ENCODE measurements around the gene ZBTB7B.

Gene ZBTB7B

GRCh38 chr1:155057788-155058211 lies 55.2 kb downstream of the ZBTB7B start:
- H3K4me1 ChIP-seq (ENCODE audit: low read length) = peaks cover 12% of the 10 kb centered on the region
- H4K20me1 ChIP-seq (ENCODE audit: insufficient read depth, low read length) = no peaks in the 10 kb centered on the region
- H3K27ac ChIP-seq (ENCODE audit: low read length) = no peak overlapping the region
- H2AFZ ChIP-seq (ENCODE audit: low read depth, low read length) = no peak overlapping the region
- H3K4me3 ChIP-seq (ENCODE audit: low read length) = no peak overlapping the region
- H3K27me3 ChIP-seq (ENCODE audit: low read depth, low read length) = no peaks in the 10 kb centered on the region
- H3K36me3 ChIP-seq (replicated peaks; ENCODE audit: low read depth, low read length) = peaks cover 6% of the 10 kb centered on the region
- no peaks in the 10 kb centered on the region for H3K9me3 ChIP-seq (ENCODE audit: insufficient read depth, low read length)
- no peak overlapping the region for H3K9ac ChIP-seq (ENCODE audit: low read length)
- H3K79me2 ChIP-seq (ENCODE audit: low read length) = no peaks in the 10 kb centered on the region
- no peak for TF ChIP-seq EZH2phosphoT487 (IDR thresholded peaks at IDR 0.05; ENCODE audit: low read depth)
- TF ChIP-seq, protein P1, sequence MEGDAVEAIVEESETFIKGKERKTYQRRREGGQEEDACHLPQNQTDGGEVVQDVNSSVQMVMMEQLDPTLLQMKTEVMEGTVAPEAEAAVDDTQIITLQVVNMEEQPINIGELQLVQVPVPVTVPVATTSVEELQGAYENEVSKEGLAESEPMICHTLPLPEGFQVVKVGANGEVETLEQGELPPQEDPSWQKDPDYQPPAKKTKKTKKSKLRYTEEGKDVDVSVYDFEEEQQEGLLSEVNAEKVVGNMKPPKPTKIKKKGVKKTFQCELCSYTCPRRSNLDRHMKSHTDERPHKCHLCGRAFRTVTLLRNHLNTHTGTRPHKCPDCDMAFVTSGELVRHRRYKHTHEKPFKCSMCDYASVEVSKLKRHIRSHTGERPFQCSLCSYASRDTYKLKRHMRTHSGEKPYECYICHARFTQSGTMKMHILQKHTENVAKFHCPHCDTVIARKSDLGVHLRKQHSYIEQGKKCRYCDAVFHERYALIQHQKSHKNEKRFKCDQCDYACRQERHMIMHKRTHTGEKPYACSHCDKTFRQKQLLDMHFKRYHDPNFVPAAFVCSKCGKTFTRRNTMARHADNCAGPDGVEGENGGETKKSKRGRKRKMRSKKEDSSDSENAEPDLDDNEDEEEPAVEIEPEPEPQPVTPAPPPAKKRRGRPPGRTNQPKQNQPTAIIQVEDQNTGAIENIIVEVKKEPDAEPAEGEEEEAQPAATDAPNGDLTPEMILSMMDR (IDR thresholded peaks at IDR 0.05; ENCODE audit: low read depth, low read length) = no peak
- no peak overlapping the region for H3K4me2 ChIP-seq (ENCODE audit: low read length)

GRCh38 chr1:155060736-155061135 lies 58.1 kb downstream of the ZBTB7B start:
- no peak overlapping the region for H3K4me2 ChIP-seq (ENCODE audit: low read length)
- no peak overlapping the region for H3K27ac ChIP-seq (ENCODE audit: low read length)
- H3K9me3 ChIP-seq (ENCODE audit: insufficient read depth, low read length) = no peaks in the 10 kb centered on the region
- H3K9ac ChIP-seq (ENCODE audit: low read length) = no peak overlapping the region
- peaks cover 26% of the 10 kb centered on the region for H3K4me1 ChIP-seq (ENCODE audit: low read length)
- TF ChIP-seq EZH2phosphoT487 (IDR thresholded peaks at IDR 0.05; ENCODE audit: low read depth) = no peak
- TF ChIP-seq, protein P1 (IDR thresholded peaks at IDR 0.05; ENCODE audit: low read depth, low read length) = no peak
- H2AFZ ChIP-seq (ENCODE audit: low read depth, low read length) = no peak overlapping the region
- H3K36me3 ChIP-seq (replicated peaks; ENCODE audit: low read depth, low read length) = peaks cover 3% of the 10 kb centered on the region
- no peaks in the 10 kb centered on the region for H3K27me3 ChIP-seq (ENCODE audit: low read depth, low read length)
- H3K79me2 ChIP-seq (ENCODE audit: low read length) = peaks cover 13% of the 10 kb centered on the region
- H3K4me3 ChIP-seq (ENCODE audit: low read length) = no peak overlapping the region
- peaks cover 10% of the 10 kb centered on the region; the same call in 1 of the 2 replicates for H4K20me1 ChIP-seq (ENCODE audit: insufficient read depth, low read length)

GRCh38 chr1:155061381-155062150 lies 59.0 kb downstream of the ZBTB7B start:
- TF ChIP-seq, protein P1 (IDR thresholded peaks at IDR 0.05; ENCODE audit: low read depth, low read length) = peak; percentile 97
- TF ChIP-seq EZH2phosphoT487 (IDR thresholded peaks at IDR 0.05; ENCODE audit: low read depth) = no peak
- H3K9ac ChIP-seq (ENCODE audit: low read length) = peak overlapping the region; percentile 45; the same call in 1 of the 2 replicates
- H3K4me1 ChIP-seq (ENCODE audit: low read length) = peaks cover 26% of the 10 kb centered on the region
- H3K36me3 ChIP-seq (replicated peaks; ENCODE audit: low read depth, low read length) = peaks cover 7% of the 10 kb centered on the region
- H3K4me3 ChIP-seq (ENCODE audit: low read length) = peak overlapping the region; percentile 83
- H3K4me2 ChIP-seq (ENCODE audit: low read length) = peak overlapping the region; percentile 91
- peak overlapping the region; percentile 36; the same call in 1 of the 2 replicates for H2AFZ ChIP-seq (ENCODE audit: low read depth, low read length)
- H3K79me2 ChIP-seq (ENCODE audit: low read length) = peaks cover 13% of the 10 kb centered on the region
- peaks cover 10% of the 10 kb centered on the region; the same call in 1 of the 2 replicates for H4K20me1 ChIP-seq (ENCODE audit: insufficient read depth, low read length)
- H3K27ac ChIP-seq (ENCODE audit: low read length) = peak overlapping the region; percentile 17; the same call in 1 of the 2 replicates
- H3K9me3 ChIP-seq (ENCODE audit: insufficient read depth, low read length) = no peaks in the 10 kb centered on the region
- H3K27me3 ChIP-seq (ENCODE audit: low read depth, low read length) = no peaks in the 10 kb centered on the region

DNA sequence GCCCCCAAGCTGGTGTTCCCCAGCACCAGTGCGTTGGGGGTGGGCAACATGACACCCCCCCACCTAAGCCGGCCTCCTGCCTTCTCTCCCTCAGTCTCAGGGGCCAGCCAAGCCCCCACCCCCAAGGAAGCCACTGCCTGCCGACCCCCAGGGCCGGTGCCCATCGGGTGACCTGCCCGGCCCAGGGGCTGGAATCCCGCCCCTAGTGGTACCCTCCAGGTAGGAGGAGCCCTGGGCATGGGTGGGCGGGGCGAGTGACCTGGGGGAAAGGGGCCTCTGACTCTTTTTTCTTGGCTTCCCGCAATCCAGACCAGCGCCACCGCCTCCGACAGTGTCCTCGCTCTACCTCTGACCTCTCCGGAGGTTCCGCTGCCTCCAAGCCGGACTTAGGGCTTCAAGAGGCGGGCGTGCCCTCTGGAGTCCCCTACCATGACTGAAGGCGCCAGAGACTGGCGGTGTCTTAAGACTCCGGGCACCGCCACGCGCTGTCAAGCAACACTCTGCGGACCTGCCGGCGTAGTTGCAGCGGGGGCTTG lies 59.6 kb downstream of the ZBTB7B start:
- no peak overlapping the region for H2AFZ ChIP-seq (ENCODE audit: low read depth, low read length)
- H3K36me3 ChIP-seq (replicated peaks; ENCODE audit: low read depth, low read length) = peaks cover 12% of the 10 kb centered on the region
- H3K4me1 ChIP-seq (ENCODE audit: low read length) = peaks cover 26% of the 10 kb centered on the region
- H3K27ac ChIP-seq (ENCODE audit: low read length) = no peak overlapping the region
- H3K27me3 ChIP-seq (ENCODE audit: low read depth, low read length) = no peaks in the 10 kb centered on the region
- TF ChIP-seq EZH2phosphoT487 (IDR thresholded peaks at IDR 0.05; ENCODE audit: low read depth) = no peak
- TF ChIP-seq, protein P1 (IDR thresholded peaks at IDR 0.05; ENCODE audit: low read depth, low read length) = no peak
- peak overlapping the region; percentile 91 for H3K4me2 ChIP-seq (ENCODE audit: low read length)
- H3K9ac ChIP-seq (ENCODE audit: low read length) = peak overlapping the region; percentile 45; the same call in 1 of the 2 replicates
- H3K79me2 ChIP-seq (ENCODE audit: low read length) = peaks cover 13% of the 10 kb centered on the region
- H3K4me3 ChIP-seq (ENCODE audit: low read length) = peak overlapping the region; percentile 83
- H4K20me1 ChIP-seq (ENCODE audit: insufficient read depth, low read length) = peaks cover 10% of the 10 kb centered on the region; the same call in 1 of the 2 replicates
- no peaks in the 10 kb centered on the region for H3K9me3 ChIP-seq (ENCODE audit: insufficient read depth, low read length)
